ENCODE measurements around the gene AURKB.

AURKB gene

DNA sequence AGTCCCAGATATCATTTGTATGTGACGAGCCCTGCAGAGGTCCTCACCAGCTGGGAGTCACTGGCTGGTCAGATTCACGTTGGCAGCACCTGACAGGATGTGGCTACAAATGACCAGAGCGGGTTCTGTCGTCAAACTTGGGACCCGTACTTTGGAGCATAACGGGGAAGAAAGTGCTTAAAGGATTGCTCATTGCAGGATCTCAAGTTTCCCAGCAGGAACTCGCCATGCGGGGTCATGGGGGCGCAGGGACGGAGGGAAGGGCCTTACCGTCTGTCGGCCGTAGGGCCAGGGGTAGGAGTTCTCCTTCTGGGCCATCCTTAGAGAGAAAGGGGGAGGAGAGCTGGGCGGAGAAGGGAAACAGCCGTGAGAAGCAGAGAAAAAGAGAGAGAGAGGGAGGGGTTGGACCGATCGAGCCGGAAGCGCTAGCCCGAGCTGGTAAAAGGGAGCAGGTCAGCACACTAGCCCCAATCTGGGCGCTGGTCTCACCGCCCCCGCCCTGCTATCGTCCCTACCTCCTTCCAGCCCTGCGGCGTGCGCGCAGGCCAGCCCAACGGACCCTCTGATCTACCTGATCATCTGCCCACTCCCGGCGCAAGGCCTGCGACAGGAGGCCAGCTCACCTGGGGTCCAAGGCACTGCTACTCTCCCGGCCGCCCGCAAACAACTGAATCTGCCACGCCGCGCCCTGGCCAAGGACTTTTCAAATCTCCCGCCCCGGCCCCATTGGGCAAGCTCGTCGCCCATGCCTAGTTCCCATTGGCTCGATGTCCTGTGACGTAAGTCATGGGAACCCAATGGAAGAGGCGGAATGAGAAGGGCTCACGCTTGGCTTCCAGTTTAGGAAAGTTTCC, at the start of gene AURKB:
Gene AURKB, minus strand, starts transcription at position 669 of the 854 bp plus-strand sequence. Its CDS starts 351 bp downstream, at position 318.
- Histone ChIP-seq H3K36me3 (peaks cover 48% of the 10 kb centered on the region), H3K4me3 (ENCODE audit: low read depth, low read length) (peak within 1 kb of the TSS; percentile 78), H3K27ac (peak within 1 kb of the TSS; percentile 95), H3K27me3 (ENCODE audit: insufficient read depth, low read depth, severe bottlenecking) (no peaks in the 10 kb centered on the region), H3K9me3 (ENCODE audit: severe bottlenecking) (no peaks in the 10 kb centered on the region)
- TF ChIP-seq, protein P1, sequence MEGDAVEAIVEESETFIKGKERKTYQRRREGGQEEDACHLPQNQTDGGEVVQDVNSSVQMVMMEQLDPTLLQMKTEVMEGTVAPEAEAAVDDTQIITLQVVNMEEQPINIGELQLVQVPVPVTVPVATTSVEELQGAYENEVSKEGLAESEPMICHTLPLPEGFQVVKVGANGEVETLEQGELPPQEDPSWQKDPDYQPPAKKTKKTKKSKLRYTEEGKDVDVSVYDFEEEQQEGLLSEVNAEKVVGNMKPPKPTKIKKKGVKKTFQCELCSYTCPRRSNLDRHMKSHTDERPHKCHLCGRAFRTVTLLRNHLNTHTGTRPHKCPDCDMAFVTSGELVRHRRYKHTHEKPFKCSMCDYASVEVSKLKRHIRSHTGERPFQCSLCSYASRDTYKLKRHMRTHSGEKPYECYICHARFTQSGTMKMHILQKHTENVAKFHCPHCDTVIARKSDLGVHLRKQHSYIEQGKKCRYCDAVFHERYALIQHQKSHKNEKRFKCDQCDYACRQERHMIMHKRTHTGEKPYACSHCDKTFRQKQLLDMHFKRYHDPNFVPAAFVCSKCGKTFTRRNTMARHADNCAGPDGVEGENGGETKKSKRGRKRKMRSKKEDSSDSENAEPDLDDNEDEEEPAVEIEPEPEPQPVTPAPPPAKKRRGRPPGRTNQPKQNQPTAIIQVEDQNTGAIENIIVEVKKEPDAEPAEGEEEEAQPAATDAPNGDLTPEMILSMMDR (IDR thresholded peaks at IDR 0.05; ENCODE audit: low read depth, low read length), result no peak
- DNase-seq, result peak; percentile 95

DNA sequence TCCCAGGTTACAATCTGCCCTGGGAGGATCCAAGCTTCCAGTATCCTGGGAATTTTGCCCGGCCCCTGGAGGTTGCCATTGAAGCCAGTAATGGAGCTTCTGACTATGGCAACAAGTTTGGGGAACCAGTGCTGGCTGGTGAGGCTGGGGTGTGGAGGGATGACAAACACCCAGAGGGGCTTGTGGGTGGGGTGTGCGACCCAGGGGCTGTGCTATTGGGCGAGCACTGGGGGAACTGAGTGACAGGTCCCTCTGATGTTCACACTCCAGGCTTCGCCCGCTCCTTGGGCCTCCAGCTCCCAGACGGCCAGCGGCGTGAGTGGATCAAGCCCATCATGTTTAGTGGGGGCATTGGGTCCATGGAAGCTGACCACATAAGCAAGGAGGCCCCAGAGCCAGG, 47.4 kb upstream of the AURKB start:
- H3K4me3 ChIP-seq (ENCODE audit: low read depth, low read length), result no peak overlapping the region
- DNase-seq, result no peak
- no peaks in the 10 kb centered on the region for H3K27me3 ChIP-seq (ENCODE audit: insufficient read depth, low read depth, severe bottlenecking)
- TF ChIP-seq, protein P1 (IDR thresholded peaks at IDR 0.05; ENCODE audit: low read depth, low read length), result no peak
- H3K36me3 ChIP-seq, result peaks cover 75% of the 10 kb centered on the region
- no peak overlapping the region for H3K27ac ChIP-seq
- H3K9me3 ChIP-seq (ENCODE audit: severe bottlenecking), result no peaks in the 10 kb centered on the region

DNA sequence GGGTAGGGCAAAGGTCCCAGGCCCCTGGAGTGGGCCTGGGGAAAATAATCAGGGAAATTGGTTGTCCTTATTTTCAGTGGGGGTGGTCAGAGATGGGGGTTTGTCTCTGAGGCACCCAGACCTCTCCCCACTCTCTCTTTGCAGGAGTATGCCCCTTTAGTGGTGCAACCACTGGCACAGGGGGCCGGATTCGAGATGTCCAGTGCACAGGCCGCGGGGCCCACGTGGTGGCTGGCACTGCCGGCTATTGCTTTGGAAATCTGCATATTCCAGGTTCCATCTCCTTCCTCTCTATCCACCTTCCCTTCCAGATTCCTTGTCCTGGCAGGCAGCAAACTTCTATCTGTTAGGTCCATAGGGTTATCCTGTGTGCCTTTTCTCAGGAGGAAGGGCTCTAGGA, 46.3 kb upstream of the AURKB start:
- Histone ChIP-seq H3K9me3 (ENCODE audit: severe bottlenecking) (no peaks in the 10 kb centered on the region), H3K36me3 (peaks cover 66% of the 10 kb centered on the region), H3K27ac (no peak overlapping the region), H3K27me3 (ENCODE audit: insufficient read depth, low read depth, severe bottlenecking) (no peaks in the 10 kb centered on the region), H3K4me3 (ENCODE audit: low read depth, low read length) (no peak overlapping the region)
- DNase-seq, result no peak
- TF ChIP-seq, protein P1 (IDR thresholded peaks at IDR 0.05; ENCODE audit: low read depth, low read length), result no peak

DNA sequence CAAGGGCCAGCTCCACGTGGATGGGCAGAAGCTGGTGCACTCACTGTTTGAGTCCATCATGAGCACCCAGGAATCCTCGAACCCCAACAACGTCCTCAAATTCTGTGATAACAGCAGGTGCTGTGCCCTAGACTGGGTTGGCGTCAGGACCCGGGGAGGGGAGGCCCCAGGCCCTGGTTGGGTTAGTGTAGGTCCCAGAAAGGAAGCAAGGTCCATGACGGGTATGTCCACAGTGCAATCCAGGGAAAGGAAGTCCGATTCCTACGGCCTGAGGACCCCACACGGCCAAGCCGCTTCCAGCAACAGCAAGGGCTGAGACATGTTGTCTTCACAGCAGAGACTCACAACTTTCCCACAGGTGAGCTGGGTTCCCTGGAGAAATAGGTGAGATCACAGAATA, 45.9 kb upstream of the AURKB start:
- TF ChIP-seq, protein P1 (IDR thresholded peaks at IDR 0.05; ENCODE audit: low read depth, low read length), result no peak
- Histone ChIP-seq H3K27me3 (ENCODE audit: insufficient read depth, low read depth, severe bottlenecking) (no peaks in the 10 kb centered on the region), H3K27ac (no peak overlapping the region), H3K4me3 (ENCODE audit: low read depth, low read length) (no peak overlapping the region), H3K9me3 (ENCODE audit: severe bottlenecking) (no peaks in the 10 kb centered on the region), H3K36me3 (peaks cover 64% of the 10 kb centered on the region)
- no peak for DNase-seq

DNA sequence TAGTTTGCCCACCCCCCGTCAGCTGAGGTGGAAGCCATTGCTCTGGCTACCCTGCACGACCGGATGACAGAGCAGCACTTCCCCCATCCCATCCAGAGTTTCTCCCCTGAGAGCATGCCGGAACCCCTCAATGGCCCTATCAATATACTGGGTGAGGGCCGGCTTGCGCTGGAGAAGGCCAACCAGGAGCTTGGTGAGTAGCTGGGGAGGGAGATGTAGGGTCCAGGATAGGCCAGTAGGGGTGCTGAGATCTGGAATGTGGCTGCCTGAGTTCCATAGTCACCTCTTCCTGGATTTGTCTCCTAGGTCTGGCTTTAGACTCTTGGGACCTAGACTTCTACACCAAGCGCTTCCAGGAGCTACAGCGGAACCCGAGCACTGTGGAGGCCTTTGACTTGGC, 45.1 kb upstream of the AURKB start:
- Histone ChIP-seq H3K27ac (no peak overlapping the region), H3K27me3 (ENCODE audit: insufficient read depth, low read depth, severe bottlenecking) (no peaks in the 10 kb centered on the region), H3K36me3 (peaks cover 60% of the 10 kb centered on the region), H3K4me3 (ENCODE audit: low read depth, low read length) (no peak overlapping the region), H3K9me3 (ENCODE audit: severe bottlenecking) (no peaks in the 10 kb centered on the region)
- DNase-seq, result no peak
- TF ChIP-seq, protein P1 (IDR thresholded peaks at IDR 0.05; ENCODE audit: low read depth, low read length), result peak; percentile 38; the same call in 1 of the 2 replicates

Data from WERI-Rb-1 (cell line).